Stimulated activated CD8-positive, alpha-beta memory T cell treated with anti-CD3 and anti-CD28 coated beads, Interleukin-7, amount 100 ng/mL, for 24 hours (primary cell): ENCODE results near the gene DGLUCY.
"Not testable (repeated sequence)": the region's sequence is repeated elsewhere in the genome, so short reads cannot be mapped to it uniquely, and the experiment has no call there.

Source experiments
- DNase-seq: peaks from one replicate; pipeline ENCODE4 v3.0.0-alpha.2; 2020; ENCODE audit warnings: low read depth

Gene DGLUCY

DNA sequence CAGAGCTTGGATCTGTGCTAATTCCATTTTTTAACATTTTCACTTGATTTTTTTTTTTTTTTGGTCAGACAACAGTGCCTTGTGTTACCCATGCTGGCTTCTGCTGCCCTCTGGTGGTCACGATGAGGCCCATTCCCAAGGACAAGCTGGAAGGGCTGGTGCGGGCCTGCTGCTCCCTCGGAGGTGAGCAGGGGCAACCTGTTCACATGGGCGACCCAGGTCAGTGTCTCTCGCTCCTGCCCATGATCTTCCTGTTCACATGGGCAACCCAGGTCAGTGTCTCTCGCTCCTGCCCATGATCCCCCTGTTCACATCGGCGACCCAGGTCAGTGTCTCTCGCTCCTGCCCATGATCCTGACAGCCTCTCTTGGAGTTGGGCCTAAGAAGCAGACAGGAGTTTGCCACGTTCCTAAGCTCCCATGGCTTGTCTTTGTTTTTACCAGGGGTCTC, 59.4 kb downstream of the DGLUCY start:
- peak; percentile 61 for DNase-seq

DNA sequence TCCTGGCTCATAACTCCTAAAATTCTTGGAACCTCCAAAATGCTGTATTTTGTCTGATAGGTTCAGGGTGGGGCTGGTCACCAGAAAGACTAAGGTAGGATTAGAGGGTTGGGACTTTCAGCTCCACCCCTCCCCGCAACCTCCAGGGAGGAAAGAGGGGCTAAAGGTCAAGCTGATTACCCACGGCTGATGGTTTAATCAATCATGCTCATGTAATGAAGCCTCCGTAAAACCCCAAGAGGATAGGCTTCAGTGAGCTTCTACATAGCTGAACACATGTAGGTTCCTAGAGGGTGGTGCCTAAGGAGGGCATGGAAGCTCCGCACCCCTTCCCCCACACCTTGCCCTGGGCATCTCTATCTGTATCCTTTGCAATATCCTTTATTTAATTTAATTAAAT, 60.0 kb downstream of the DGLUCY start:
- DNase-seq: no peak

DNA sequence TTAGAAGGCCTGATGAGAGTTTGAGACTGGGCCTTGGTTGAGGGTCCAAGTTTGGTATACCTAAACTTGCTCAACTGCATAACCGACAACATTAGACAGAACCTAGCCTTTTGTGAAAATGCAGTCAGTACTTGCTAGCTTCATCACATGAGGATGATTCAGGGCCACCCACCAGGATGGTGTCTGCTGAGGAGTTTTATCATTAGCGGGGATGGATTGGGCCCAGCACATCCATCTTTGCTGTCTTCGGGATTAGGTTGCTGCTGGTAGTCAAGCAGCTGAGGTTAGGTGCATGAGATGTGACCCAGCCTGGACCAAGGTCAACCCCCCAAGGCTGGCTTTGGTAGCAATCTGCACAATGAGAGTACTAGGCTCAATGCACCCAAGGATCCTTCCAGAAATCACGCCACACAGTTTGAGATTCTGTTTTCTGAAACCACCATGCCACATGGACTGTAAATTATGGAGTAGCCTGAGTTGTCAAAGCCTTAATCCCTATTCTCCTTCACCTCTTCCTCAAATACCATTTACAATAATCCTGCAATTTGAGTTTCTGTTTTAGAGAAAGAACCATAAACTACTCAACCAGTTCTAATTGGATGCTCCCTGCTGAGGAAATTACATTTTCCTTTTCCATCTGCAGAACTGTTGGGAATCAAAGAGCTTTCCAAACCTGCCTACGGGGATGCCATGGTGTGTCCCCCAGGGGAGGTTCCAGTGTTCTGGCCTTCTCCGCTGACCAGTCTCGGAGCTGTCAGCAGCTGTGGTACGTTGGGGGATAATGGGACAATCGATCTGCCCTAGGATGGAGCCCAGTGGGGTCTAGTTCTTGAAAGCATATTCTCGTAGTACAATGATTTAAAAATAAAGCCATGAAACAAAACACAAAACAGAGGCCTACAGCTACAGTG, 61.7 kb downstream of the DGLUCY start:
- DNase-seq: no peak

DNA sequence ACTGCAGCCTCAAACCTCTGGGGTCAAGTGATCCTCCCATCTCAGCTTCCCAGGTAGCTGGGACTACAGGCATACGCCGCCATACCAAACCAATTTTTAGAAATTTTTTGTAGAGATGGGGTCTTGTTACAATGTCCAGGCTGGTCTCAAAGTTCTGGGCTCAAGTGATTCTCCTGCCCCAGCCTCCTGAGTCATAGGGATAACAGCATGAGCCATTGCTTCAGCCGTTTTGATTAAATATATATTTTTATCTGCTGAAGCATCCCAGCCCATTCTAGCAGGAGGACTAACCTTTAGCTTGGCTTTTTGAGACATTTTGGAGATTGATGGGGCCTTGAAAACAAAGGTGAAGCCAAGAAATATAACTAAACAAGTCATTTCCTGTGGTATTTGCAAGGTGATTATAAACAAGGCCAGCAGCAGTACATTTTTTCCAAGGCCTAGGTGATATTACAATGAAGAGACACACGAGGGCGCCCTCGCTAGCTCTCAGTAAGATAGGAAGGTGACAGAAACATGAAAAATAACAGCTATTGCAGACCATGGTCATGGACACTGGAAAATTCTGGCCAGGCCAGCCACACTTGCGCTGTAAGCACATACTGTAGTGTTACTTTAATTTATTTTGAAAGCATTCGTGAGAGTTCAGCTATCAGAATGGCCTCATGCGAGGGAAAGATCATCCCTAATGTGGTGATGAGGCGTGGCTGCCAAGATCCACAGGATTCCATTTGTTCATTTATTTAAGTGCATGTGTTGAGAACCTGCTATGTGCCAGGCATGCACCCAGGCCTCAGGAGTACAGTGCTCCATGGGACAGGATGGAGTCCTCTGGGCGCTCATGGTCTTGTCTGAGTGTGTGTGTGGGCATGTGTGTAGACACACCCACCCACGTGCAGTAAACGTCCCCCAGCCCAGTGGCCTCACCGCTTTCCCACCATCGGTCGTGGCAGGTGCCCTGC, 63.5 kb downstream of the DGLUCY start:
- peak; percentile 35 for DNase-seq

- no peak for DNase-seq
Observed at GRCh38 chr14:91180611-91181010, 66.7 kb downstream of the DGLUCY start.

GRCh38 chr14:91182753-91183152, 68.9 kb downstream of the DGLUCY start:
- not testable (repeated sequence) for DNase-seq

- no peak for DNase-seq
Observed at GRCh38 chr14:91184559-91184958, 70.7 kb downstream of the DGLUCY start.

DNA sequence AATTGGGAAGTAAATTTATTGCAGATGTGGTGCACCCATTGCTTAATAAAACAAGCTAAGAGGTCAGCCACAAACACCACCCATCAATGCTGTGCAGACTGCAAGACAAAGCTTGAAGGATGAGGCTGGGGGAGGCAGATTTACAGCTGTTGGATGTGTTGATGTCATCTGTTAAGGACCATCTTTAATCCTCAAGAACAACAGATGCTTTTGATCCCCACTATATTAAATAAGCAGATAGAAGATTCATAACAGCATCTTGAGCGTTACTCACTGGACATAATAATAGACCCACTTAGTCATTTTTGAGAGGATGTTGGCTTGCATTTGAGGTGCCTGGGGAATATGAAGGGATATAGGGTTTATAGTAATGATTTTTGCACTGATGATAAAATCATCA, 71.8 kb downstream of the DGLUCY start:
- no peak for DNase-seq

- no peak for DNase-seq
Observed at GRCh38 chr14:91186515-91187066, 72.7 kb downstream of the DGLUCY start.

DNA sequence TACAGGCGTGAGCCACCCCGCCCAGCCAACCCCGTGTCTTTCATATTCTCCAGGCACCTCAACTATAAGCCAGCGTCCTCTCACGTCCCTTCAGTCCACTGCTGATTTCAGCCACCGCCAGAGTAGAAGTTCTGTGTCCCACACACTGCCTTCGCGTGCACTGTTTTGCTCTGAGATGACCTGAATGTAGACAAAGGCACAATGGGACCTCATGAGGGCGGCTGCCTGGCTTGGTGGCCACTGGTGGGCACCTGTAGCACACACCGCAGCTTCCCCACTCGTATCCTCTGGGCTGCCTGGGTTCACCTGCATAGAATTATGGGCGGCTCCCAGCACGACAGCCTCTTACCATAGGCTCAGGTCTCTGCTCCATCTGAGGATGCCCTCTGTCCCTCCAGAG, 73.4 kb downstream of the DGLUCY start:
- DNase-seq: no peak

- no peak for DNase-seq
Observed at GRCh38 chr14:91190853-91191252, 77.0 kb downstream of the DGLUCY start.

DNA sequence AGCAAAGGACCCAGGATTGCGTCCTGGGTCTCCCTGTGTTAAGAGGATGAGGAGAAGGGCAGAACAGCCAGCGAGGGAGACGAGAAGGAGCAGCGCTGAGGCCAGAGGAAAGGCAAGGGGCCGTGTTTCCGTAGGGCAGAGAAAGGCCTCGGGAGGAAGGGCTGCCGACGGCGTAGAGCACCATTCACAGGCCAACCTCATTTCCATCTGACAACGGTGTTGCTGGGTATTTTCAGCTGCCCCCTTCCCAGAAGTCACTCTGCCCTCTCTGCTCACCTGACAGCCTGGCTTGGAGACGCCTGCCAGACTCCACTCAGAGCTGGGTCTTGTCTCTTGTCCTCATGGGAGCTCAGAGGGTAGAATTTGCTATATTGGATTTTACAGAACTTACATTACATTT, 79.2 kb downstream of the DGLUCY start:
- no peak for DNase-seq

DNA sequence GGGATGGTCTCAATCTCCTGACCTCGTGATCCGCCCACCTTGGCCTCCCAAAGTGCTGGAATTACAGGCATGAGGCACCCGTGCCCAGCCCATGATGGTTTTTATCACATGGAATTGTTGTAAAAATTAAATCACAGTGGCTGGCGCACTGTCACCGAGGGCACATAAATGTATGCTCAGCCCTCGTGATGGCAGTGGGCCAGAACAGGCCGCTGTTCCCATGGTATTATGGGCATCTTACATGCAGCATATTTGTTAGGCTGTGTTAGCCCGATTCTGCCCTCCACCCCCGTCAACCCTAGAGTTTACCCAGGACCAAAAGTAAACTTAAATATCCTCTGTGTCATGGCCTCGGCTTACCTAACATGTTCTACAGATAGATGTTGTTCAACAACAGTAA, 82.0 kb downstream of the DGLUCY start:
- DNase-seq: no peak

DNA sequence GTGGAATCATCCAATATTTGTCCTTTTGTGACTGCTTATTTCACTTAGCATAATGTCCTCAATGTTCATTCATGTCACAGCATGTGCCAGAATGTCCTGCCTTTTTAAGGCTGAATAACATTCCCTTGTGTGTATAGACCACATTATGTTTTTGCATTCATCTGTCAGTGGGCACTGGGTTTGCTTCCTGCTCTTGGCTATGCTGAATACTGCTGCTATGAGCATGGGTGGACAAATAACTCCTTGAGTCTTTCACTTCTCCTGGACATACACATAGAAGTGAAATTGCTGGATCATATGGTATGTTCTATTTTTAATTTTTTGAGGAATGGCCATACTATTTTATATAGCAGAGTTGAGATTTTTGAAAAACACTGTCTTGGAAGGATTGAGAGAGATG, 83.8 kb downstream of the DGLUCY start:
- no peak for DNase-seq

DNA sequence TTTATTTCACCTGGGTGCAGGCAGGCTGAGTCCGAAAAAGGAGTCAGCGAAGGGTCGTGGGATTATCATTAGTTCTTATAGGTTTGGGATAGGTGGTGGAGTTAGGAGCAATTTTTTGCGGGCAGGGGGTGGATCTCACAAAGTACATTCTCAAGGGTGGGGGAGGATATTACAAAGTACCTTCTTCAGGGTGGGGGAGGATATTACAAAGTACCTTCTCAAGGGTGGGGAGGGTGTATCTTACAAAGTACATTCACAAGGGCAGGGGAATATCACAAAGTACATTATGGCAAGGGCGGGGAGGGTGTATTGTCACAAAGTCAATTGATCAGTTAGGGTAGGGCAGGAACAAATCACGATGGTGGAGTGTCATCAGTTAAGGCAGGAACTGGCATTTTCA, 86.9 kb downstream of the DGLUCY start:
- DNase-seq: not testable (repeated sequence)

DNA sequence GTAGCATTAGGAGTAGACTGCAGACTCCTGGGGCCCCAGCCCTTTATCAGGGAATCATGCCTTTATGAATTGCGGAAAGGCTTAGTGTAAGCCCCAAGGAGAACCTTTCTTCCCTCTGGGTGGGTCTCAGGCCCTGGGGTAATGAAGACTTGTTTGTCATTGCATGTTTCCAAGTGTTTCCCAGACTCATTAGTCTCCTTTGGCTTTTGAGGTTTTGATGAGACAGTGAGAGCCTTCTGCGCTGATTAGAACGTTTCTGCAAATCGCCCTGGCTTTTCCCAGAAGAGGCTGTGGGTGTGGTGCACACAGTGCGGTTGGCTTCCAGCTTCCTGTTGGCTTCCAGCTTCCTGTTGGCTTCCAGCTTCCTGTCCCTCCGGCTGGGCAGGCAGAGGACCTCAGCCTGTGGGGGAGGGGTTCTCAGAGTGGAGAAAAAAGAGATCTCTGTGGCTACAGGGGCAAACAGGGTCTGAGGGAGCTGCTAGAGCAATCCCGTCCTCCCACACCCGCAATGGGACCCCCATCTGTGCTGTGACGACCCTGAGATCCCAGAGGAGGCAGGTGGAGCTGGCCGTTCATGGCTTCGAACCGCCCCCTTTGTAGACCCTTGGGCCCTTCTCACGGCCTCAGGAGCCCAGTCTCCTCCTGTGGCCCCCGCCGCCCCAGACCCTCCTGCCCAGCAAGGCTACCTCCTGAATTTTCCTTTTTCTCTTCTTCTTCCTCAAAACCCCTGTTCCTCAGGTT, 88.5 kb downstream of the DGLUCY start:
- DNase-seq: no peak

GRCh38 chr14:91204657-91205056, 90.8 kb downstream of the DGLUCY start:
- DNase-seq: no peak

DNA sequence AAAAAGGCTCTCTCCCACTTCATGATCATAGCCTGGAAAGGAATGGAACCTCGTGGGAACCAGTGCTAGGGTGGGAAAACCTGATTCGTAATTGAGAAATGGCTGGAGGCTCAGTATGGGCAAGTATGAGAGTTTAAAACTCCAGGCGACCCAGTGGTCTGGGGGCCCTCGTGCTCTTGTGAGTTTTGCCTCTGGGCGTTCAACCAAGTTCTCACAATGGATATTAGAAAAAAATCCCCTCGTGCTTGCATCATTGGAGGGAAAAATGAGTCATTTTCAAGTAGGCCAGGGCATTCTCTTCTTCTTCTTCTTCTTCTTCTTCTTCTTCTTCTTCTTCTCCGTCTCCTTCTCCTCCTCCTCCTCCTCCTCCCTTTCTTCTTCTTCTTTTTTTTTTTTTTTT, 91.6 kb downstream of the DGLUCY start:
- no peak for DNase-seq

DNA sequence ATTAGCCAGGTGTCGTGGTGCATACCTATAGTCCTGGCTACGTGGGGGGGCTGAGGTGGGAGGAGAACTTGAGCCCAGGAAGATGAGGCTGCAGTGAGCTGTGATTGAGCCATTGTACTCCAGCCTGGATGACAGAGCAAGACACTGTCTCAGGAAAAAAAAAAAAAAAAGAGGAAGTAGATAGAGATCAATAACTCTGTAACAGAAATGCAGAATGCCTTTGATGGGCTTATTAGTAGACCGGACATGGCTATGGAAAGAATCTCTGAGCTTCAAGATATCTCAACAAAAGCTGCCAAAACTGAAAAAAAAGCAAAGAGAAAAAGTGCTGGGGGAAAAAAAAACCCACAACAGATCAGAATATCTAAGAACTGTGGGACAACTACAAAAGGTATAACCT, 93.1 kb downstream of the DGLUCY start:
- DNase-seq: no peak

DNA sequence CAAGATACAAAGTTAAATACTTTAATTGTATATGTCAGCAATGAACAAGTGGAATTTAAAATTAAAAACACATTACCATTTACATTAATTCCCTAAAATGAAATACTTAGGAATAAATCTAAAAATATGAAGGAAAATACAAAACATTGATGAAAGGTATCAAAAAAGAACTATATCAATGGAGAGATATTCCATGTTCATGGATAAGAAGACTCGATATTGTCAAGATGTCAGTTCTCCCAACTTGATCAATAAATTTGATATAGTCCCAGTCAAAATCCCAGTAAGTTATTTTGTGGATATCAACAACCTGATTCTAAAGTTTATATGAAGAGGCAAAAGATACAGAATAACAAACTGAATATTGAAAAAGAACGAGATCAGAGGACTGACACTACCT, 97.1 kb downstream of the DGLUCY start:
- DNase-seq: no peak

DNA sequence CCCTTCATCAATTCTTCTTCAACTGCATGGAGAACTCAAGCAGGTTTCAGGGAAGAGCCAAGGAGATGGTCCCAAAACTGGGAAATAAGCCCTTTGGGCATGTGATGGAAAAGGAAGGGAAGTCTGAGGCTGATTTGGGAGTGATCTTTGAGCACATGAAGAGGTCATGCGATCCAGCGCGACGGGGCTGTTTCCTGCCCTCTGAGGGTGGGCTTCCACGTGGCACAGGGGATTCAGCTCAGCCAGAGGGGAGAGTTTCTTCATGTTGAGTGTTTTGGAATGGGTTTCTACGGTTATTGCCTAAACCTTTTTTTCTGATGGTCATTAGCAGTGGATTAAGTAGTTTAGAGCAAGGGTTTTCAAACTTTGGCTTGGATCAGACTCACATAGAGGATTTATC, 100.4 kb downstream of the DGLUCY start:
- no peak for DNase-seq

DNA sequence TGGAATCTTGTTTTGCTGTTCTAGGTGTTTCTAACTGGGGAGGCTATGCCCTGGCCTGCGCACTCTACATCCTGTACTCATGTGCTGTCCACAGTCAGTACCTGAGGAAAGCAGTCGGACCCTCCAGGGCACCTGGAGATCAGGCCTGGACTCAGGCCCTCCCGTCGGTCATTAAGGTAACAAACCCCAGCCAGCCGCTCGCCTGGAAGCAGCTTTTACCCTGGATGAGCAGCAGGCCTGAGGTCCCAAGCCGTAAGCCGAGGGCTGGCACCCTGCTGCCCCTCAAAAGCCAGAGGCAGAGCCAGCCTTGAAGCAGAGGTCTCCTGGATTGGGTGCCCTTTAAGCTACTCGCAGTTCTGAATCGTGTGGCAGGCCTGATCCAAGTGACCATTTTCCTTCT, 101.5 kb downstream of the DGLUCY start:
- DNase-seq: no peak
